SK-N-MC (cell line): Measurements from ENCODE around the gene NT5DC4.

Experiments used
- EZH2 ChIP-seq: fragments of 200-600 bp; sonication (generic); IDR thresholded peaks from one replicate; pipeline ENCODE4 v1.6.1; 2017; ENCODE audit warnings: antibody characterized with exemption
- FOXP2 ChIP-seq: optimal IDR thresholded peaks from 2 replicates; pipeline ENCODE3; 2011; ENCODE audit warnings: mild to moderate bottlenecking, moderate library complexity; ENCODE audit not compliant: insufficient read depth; ENCODE audit errors: extremely low read length, control extremely low read depth
- POLR2AphosphoS5 ChIP-seq: IDR thresholded peaks from 2 replicates; pipeline ENCODE4 v1.6.1; 2012; ENCODE audit warnings: mild to moderate bottlenecking, low read depth, low read length, borderline replicate concordance

GRCh38 chr2:112733456-112733855 is 12.6 kb downstream of the NT5DC4 start:
- TF ChIP-seq POLR2AphosphoS5 (no peak), FOXP2 (no peak), EZH2 (no peak)
